ENCODE results near the gene DPYD.
"Not testable (repeated sequence)": the region's sequence is repeated elsewhere in the genome, so short reads cannot be mapped to it uniquely, and the experiment has no call there.

DPYD gene

GRCh38 chr1:97238816-97239215 lies 682.0 kb downstream of the DPYD start:
- DNase-seq (ENCODE audit: low spot score) (no peak), FAIRE-seq (no peak)

- not testable (repeated sequence) for DNase-seq (ENCODE audit: low spot score); FAIRE-seq
These were observed 689.5 kb downstream of the DPYD start for GRCh38 chr1:97231354-97231753.

GRCh38 chr1:97212671-97213070 lies 708.2 kb downstream of the DPYD start:
- DNase-seq (ENCODE audit: low spot score) (no peak), FAIRE-seq (no peak)

GRCh38 chr1:97210307-97210706 lies 710.5 kb downstream of the DPYD start:
- FAIRE-seq, result no peak
- no peak for DNase-seq (ENCODE audit: low spot score)

- DNase-seq (ENCODE audit: low spot score) (no peak), FAIRE-seq (no peak)
These were observed 711.4 kb downstream of the DPYD start for GRCh38 chr1:97209381-97209957.

- FAIRE-seq, result no peak
- DNase-seq (ENCODE audit: low spot score), result no peak
These were observed 713.0 kb downstream of the DPYD start for GRCh38 chr1:97207868-97208267.

- no peak for DNase-seq (ENCODE audit: low spot score)
- no peak for FAIRE-seq
These were observed 716.4 kb downstream of the DPYD start for GRCh38 chr1:97204468-97204867.

GRCh38 chr1:97202481-97203380 lies 718.1 kb downstream of the DPYD start:
- no peak for FAIRE-seq
- DNase-seq (ENCODE audit: low spot score), result no peak

GRCh38 chr1:97201641-97202040 lies 719.2 kb downstream of the DPYD start:
- FAIRE-seq, result no peak
- no peak for DNase-seq (ENCODE audit: low spot score)

- DNase-seq (ENCODE audit: low spot score) (no peak), FAIRE-seq (no peak)
These were observed 720.2 kb downstream of the DPYD start for GRCh38 chr1:97200595-97200994.

GRCh38 chr1:97196825-97197516 lies 723.9 kb downstream of the DPYD start:
- FAIRE-seq, result no peak
- DNase-seq (ENCODE audit: low spot score), result no peak

- peak; percentile 94 for FAIRE-seq
- peak; percentile 90 for DNase-seq (ENCODE audit: low spot score)
These were observed 727.8 kb downstream of the DPYD start for GRCh38 chr1:97192872-97193572.

- FAIRE-seq (peak; percentile 32), DNase-seq (ENCODE audit: low spot score) (peak; percentile 43)
These were observed 730.5 kb downstream of the DPYD start for GRCh38 chr1:97190326-97190725.

- DNase-seq (ENCODE audit: low spot score), result no peak
- no peak for FAIRE-seq
These were observed 734.5 kb downstream of the DPYD start for GRCh38 chr1:97186381-97186780.

GRCh38 chr1:97174039-97174704 lies 746.7 kb downstream of the DPYD start:
- FAIRE-seq (no peak), DNase-seq (ENCODE audit: low spot score) (no peak)

GRCh38 chr1:97170300-97170699 lies 750.5 kb downstream of the DPYD start:
- FAIRE-seq (no peak), DNase-seq (ENCODE audit: low spot score) (no peak)

GRCh38 chr1:97168056-97168455 lies 752.8 kb downstream of the DPYD start:
- DNase-seq (ENCODE audit: low spot score) (no peak), FAIRE-seq (no peak)

GRCh38 chr1:97167246-97167645 lies 753.6 kb downstream of the DPYD start:
- FAIRE-seq (no peak), DNase-seq (ENCODE audit: low spot score) (no peak)

GRCh38 chr1:97166626-97167025 lies 754.2 kb downstream of the DPYD start:
- DNase-seq (ENCODE audit: low spot score) (no peak), FAIRE-seq (no peak)

- FAIRE-seq (no peak), DNase-seq (ENCODE audit: low spot score) (no peak)
These were observed 756.6 kb downstream of the DPYD start for GRCh38 chr1:97164276-97164639.

- no peak for DNase-seq (ENCODE audit: low spot score)
- FAIRE-seq, result no peak
These were observed 757.1 kb downstream of the DPYD start for GRCh38 chr1:97163591-97164275.
